ENCODE measurements around the gene P2RY10. TPM values are rescaled to one million over a fixed set of nuclear protein-coding genes. Genes with fewer than 3 reads are reported as not detected.

The P2RY10 gene
- total and polyA plus RNA-seq, 2 experiments from 2014 or later, result not detected

DNA sequence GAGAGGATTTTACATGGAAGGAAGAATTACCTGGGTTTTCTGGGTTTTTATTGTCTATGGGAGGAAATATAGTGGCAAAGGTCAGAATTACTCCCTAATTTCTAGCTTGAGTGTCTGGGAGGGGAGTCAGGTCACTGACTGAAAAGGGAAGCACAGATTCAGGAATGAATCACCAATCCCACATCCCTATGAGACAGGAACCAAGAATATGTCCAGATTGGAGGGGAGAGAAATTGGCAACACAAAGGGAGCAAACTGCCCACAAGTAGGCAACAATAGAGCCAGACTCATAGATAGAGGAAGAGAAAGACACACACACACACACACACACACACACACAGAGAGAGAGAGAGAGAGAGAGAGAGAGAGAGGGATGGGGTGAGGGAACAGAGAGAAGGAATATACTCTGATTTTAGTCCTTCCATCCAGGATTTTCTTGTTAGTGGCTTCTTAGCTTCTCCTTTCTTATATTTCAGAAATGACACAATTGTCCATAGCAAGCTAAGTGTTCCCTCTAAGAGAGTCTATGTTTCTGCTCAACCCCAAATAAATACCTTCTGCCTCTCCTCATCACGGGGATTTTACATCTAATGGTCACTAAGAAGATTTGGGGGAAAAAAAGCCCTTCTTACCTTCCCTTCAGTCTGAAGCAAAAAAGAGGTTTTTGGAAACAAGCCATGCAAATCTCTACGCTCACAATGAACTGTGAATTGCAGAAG lies 12.0 kb downstream of the P2RY10 start:
- H3K9me3 Mint-ChIP-seq, result no peaks in the 10 kb centered on the region; the same call in 2 of the 3 replicates
- peaks cover 2% of the 10 kb centered on the region for H3K27me3 Mint-ChIP-seq (ENCODE audit: insufficient read depth, low read depth, poor library complexity)
- H3K36me3 ChIP-seq (ENCODE audit: insufficient read depth), result no peaks in the 10 kb centered on the region
- DNase-seq (ENCODE audit: low spot score), result no peak
- no peak overlapping the region for H3K4me2 ChIP-seq
- no peaks in the 10 kb centered on the region for H3K9me2 ChIP-seq (ENCODE audit: insufficient read depth)
- no peaks in the 10 kb centered on the region for H3K79me2 ChIP-seq (replicated peaks; ENCODE audit: insufficient read depth)
- 0 out of 2 replicates have a peak, but pooled peaks cover 4% of the 10 kb centered on the region for H3K4me1 ChIP-seq (ENCODE audit: insufficient read depth)
- H4K20me1 ChIP-seq (replicated peaks; ENCODE audit: insufficient read depth), result no peaks in the 10 kb centered on the region
- TF ChIP-seq ZNF331 (CRISPR knock-in tag; IDR thresholded peaks at IDR 0.05; ENCODE audit: low read depth) (no peak), CREB1 (CRISPR knock-in tag; IDR thresholded peaks at IDR 0.05; ENCODE audit: low read depth) (no peak), NANOG (IDR thresholded peaks at IDR 0.05; ENCODE audit: borderline replicate concordance) (no peak), EZH2phosphoT487 (IDR thresholded peaks at IDR 0.05; ENCODE audit: unreplicated experiment) (no peak), JUNB (IDR thresholded peaks at IDR 0.05; ENCODE audit: unreplicated experiment) (no peak), STAT1 (IDR thresholded peaks at IDR 0.05; ENCODE audit: unreplicated experiment) (no peak), EZH2 (IDR thresholded peaks at IDR 0.05; ENCODE audit: low read depth, unreplicated experiment) (no peak)
- TF ChIP-seq, protein P1, sequence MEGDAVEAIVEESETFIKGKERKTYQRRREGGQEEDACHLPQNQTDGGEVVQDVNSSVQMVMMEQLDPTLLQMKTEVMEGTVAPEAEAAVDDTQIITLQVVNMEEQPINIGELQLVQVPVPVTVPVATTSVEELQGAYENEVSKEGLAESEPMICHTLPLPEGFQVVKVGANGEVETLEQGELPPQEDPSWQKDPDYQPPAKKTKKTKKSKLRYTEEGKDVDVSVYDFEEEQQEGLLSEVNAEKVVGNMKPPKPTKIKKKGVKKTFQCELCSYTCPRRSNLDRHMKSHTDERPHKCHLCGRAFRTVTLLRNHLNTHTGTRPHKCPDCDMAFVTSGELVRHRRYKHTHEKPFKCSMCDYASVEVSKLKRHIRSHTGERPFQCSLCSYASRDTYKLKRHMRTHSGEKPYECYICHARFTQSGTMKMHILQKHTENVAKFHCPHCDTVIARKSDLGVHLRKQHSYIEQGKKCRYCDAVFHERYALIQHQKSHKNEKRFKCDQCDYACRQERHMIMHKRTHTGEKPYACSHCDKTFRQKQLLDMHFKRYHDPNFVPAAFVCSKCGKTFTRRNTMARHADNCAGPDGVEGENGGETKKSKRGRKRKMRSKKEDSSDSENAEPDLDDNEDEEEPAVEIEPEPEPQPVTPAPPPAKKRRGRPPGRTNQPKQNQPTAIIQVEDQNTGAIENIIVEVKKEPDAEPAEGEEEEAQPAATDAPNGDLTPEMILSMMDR (conservative IDR thresholded peaks at IDR 0.05; ENCODE audit: low read depth in 2 of 2), result no peak
- TF ChIP-seq, protein P2, sequence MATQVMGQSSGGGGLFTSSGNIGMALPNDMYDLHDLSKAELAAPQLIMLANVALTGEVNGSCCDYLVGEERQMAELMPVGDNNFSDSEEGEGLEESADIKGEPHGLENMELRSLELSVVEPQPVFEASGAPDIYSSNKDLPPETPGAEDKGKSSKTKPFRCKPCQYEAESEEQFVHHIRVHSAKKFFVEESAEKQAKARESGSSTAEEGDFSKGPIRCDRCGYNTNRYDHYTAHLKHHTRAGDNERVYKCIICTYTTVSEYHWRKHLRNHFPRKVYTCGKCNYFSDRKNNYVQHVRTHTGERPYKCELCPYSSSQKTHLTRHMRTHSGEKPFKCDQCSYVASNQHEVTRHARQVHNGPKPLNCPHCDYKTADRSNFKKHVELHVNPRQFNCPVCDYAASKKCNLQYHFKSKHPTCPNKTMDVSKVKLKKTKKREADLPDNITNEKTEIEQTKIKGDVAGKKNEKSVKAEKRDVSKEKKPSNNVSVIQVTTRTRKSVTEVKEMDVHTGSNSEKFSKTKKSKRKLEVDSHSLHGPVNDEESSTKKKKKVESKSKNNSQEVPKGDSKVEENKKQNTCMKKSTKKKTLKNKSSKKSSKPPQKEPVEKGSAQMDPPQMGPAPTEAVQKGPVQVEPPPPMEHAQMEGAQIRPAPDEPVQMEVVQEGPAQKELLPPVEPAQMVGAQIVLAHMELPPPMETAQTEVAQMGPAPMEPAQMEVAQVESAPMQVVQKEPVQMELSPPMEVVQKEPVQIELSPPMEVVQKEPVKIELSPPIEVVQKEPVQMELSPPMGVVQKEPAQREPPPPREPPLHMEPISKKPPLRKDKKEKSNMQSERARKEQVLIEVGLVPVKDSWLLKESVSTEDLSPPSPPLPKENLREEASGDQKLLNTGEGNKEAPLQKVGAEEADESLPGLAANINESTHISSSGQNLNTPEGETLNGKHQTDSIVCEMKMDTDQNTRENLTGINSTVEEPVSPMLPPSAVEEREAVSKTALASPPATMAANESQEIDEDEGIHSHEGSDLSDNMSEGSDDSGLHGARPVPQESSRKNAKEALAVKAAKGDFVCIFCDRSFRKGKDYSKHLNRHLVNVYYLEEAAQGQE (IDR thresholded peaks at IDR 0.05; ENCODE audit: unreplicated experiment), result no peak
- no peaks in the 10 kb centered on the region for H3K36me3 Mint-ChIP-seq (ENCODE audit: low read depth)
- no peaks in the 10 kb centered on the region for H3K27me3 ChIP-seq (ENCODE audit: insufficient read depth)
- 0 out of 3 replicates have a peak, but pooled peaks cover 5% of the 10 kb centered on the region for H3K4me1 Mint-ChIP-seq
- H2AFZ ChIP-seq, result no peak overlapping the region
- ATAC-seq, result no peak
- no peak overlapping the region for H3K27ac ChIP-seq (ENCODE audit: low read depth)
- no peak overlapping the region for H3K4me3 ChIP-seq
- no peaks in the 10 kb centered on the region for H3F3A ChIP-seq (replicated peaks; ENCODE audit: low read depth)
- no peak overlapping the region for H3K4me3 Mint-ChIP-seq
- no peak overlapping the region for H3K27ac Mint-ChIP-seq

DNA sequence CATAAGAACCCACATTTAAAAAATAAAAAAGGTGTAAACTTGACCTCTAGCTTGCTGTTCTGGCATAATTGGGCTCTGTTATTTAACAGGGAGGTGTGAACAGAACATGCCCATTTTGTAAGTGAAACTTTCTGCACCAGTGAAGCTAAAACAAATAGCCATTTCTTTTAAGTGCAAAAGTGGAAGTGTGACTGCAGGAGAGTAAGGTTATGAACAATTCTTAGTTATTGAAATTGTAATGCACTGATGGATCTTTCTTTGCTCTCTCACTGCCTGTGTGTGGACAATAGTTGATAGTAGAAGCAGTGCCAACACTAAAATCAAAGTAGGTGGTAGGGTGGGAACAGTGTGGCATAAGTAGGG lies 12.6 kb downstream of the P2RY10 start:
- H3K9me2 ChIP-seq (ENCODE audit: insufficient read depth), result no peaks in the 10 kb centered on the region
- DNase-seq (ENCODE audit: low spot score) (no peak), ATAC-seq (no peak)
- no peaks in the 10 kb centered on the region for H3K36me3 Mint-ChIP-seq (ENCODE audit: low read depth)
- peaks cover 2% of the 10 kb centered on the region for H3K27me3 Mint-ChIP-seq (ENCODE audit: insufficient read depth, low read depth, poor library complexity)
- H3K27ac Mint-ChIP-seq, result no peak overlapping the region
- no peaks in the 10 kb centered on the region for H3F3A ChIP-seq (replicated peaks; ENCODE audit: low read depth)
- H3K4me3 Mint-ChIP-seq, result no peak overlapping the region
- H3K27me3 ChIP-seq (ENCODE audit: insufficient read depth), result no peaks in the 10 kb centered on the region
- no peak overlapping the region for H2AFZ ChIP-seq
- H3K36me3 ChIP-seq (ENCODE audit: insufficient read depth), result no peaks in the 10 kb centered on the region
- no peak overlapping the region for H3K4me2 ChIP-seq
- TF ChIP-seq EZH2phosphoT487 (IDR thresholded peaks at IDR 0.05; ENCODE audit: unreplicated experiment), result no peak
- no peak for TF ChIP-seq NANOG (IDR thresholded peaks at IDR 0.05; ENCODE audit: borderline replicate concordance)
- TF ChIP-seq ZNF331 (CRISPR knock-in tag; IDR thresholded peaks at IDR 0.05; ENCODE audit: low read depth), result no peak
- H4K20me1 ChIP-seq (replicated peaks; ENCODE audit: insufficient read depth), result no peaks in the 10 kb centered on the region
- no peaks in the 10 kb centered on the region; the same call in 2 of the 3 replicates for H3K9me3 Mint-ChIP-seq
- 0 out of 3 replicates have a peak, but pooled peaks cover 5% of the 10 kb centered on the region for H3K4me1 Mint-ChIP-seq
- H3K4me3 ChIP-seq, result no peak overlapping the region
- H3K27ac ChIP-seq (ENCODE audit: low read depth), result no peak overlapping the region
- no peaks in the 10 kb centered on the region for H3K79me2 ChIP-seq (replicated peaks; ENCODE audit: insufficient read depth)
- H3K4me1 ChIP-seq (ENCODE audit: insufficient read depth), result 0 out of 2 replicates have a peak, but pooled peaks cover 4% of the 10 kb centered on the region

Data from GM23338 (cell line).